AG04449 (cell line): ENCODE results near the gene CCL27.
"Not testable (repeated sequence)": the region's sequence is repeated elsewhere in the genome, so short reads cannot be mapped to it uniquely, and the experiment has no call there.

Experiments
- CTCF ChIA-PET: fragments of 350-600 bp; formaldehyde crosslinking; extraction: SDS; loops from one replicate; lab custom pipeline; 2021; ENCODE audit warnings: antibody characterized with exemption; lab: Yijun Ruan, JAX
- POLR2A ChIA-PET: fragments of 400-600, 350-600 bp; formaldehyde crosslinking; extraction: SDS; loops from one replicate; lab custom pipeline; 2020; ENCODE audit warnings: antibody characterized with exemption, inconsistent platforms; lab: Yijun Ruan, JAX
- DNase-seq: peaks from one replicate; pipeline ENCODE4 v3.0.0-alpha.2; 2010; ENCODE audit warnings: low read depth, low spot score
- H3K4me3 ChIP-seq: 2 replicates; pipeline ENCODE4 v1.5.1; 2011; ENCODE audit warnings: low read depth, mild to moderate bottlenecking, control low read depth, low read length
- TF ChIP-seq, protein P1 (sequence below): IDR thresholded peaks from one replicate; pipeline ENCODE4 v1.5.1; 2011; ENCODE audit warnings: mild to moderate bottlenecking, moderate library complexity, low read length, control low read depth, inconsistent platforms; ENCODE audit not compliant: insufficient read depth; ENCODE audit errors: missing control alignments

The CCL27 gene

GRCh38 chr9:34646211-34647083 lies 16.0 kb downstream of the CCL27 start, which contains the start of gene GALT:
Gene GALT, plus strand, starts transcription at chr9:34646675. Its CDS starts 30 bp downstream, at chr9:34646705.
- TF ChIP-seq, protein P1, sequence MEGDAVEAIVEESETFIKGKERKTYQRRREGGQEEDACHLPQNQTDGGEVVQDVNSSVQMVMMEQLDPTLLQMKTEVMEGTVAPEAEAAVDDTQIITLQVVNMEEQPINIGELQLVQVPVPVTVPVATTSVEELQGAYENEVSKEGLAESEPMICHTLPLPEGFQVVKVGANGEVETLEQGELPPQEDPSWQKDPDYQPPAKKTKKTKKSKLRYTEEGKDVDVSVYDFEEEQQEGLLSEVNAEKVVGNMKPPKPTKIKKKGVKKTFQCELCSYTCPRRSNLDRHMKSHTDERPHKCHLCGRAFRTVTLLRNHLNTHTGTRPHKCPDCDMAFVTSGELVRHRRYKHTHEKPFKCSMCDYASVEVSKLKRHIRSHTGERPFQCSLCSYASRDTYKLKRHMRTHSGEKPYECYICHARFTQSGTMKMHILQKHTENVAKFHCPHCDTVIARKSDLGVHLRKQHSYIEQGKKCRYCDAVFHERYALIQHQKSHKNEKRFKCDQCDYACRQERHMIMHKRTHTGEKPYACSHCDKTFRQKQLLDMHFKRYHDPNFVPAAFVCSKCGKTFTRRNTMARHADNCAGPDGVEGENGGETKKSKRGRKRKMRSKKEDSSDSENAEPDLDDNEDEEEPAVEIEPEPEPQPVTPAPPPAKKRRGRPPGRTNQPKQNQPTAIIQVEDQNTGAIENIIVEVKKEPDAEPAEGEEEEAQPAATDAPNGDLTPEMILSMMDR = peak; percentile 89
- ChIA-PET CTCF (interaction anchor here (0.9 to 13.8 kb wide), 10 partner anchors 10 to 314 kb away, joined by 3 to 180 read pairs (median 8); partner anchors contain the start of genes CCL27 and SIGMAR1), POLR2A (interaction anchor here (1.0 to 1.6 kb wide), 6 partner anchors 9 to 19 kb away, joined by 3 to 31 read pairs (median 4); partner anchors contain the start of gene SIGMAR1)
- H3K4me3 ChIP-seq = peak within 1 kb of the TSS; percentile 89
- DNase-seq = peak; percentile 42

DNA sequence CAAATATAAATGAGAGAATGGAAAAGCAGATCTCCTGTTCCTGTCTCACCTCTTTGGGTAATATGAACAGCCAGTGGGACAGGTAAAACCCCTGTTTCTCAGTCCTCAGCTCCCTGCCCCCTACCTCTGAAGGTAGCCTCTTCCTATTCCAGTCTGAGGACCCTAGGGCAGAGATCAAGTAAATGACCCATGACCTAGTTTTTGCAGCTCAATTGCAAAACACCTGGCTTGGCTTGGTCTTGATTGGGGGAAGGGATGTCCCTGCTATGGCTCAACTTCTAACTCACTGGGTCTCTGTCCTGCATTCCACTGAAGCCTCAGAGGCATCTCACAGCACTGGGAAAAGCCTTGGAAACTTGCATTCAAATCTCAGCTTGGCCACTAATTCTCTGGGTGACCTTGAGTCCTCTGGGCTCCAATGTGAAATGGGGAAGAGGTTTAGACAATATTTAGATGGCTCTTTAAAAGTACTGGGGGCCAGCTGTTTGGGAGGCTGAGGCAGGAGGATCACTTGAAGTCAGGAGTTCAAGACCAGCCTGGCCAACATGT lies 17.6 kb downstream of the CCL27 start:
- ChIA-PET CTCF (interaction anchor here (1.1 to 13.8 kb wide), 5 partner anchors 10 to 241 kb away, joined by 3 to 180 read pairs (median 5); partner anchors contain the start of genes CCL27 and SIGMAR1), POLR2A (no interaction called here)
- H3K4me3 ChIP-seq = no peak overlapping the region
- TF ChIP-seq, protein P1 = no peak
- DNase-seq = no peak

DNA sequence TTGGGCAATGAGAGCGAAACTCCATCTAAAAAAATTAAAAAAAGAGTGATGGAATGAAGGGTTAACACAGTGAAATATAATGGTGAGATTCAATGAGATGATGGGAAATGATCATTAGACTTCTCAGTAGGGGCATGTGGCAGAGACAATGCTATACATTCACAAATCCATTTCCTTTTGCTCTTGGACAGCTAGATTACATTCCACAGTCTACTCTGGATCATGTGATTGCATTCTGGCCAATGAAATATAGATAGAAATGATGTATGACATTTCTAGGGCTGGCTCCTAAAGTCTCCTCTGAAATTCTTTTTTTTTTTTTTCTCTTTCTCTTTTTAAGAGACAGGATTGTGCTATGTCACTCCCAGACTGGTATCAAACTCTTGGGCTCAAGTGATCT lies 19.8 kb downstream of the CCL27 start:
- ChIA-PET CTCF (interaction anchor here (0.9 to 8.2 kb wide), 3 partner anchors 8 to 21 kb away, joined by 3 to 180 read pairs (median 3); partner anchors contain the start of gene SIGMAR1), POLR2A (interaction anchor here (1.6 kb wide), 1 partner anchor 14 kb away, joined by 3 read pairs; no protein-coding TSS in a partner anchor)
- no peak for DNase-seq
- H3K4me3 ChIP-seq = no peak overlapping the region
- TF ChIP-seq, protein P1 = no peak

DNA sequence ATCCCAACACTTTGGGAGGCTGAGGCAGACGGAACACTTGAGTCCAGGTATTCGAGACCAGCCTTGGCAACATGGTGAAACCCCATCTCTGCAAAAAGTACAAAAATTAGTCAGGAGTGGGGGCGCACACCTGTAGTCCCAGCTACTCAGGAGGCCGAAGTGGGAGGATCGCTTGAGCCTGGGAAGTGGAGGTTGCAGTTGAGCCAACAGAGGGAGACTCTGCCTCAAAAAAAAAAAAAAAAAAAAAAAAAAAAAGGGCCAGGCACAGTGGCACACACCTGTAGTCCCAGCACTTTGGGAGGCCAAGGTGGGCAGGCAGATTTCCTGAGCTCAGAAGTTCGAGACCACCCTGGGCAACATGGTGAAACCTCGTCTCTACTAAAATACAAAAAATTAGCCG lies 23.1 kb downstream of the CCL27 start:
- H3K4me3 ChIP-seq, DNase-seq: not testable (repeated sequence)
- CTCF ChIA-PET = interaction anchor here (1.3 to 10.9 kb wide), 4 partner anchors 7 to 82 kb away, joined by 3 to 180 read pairs (median 74); partner anchors contain the start of genes DCTN3 and GALT
- POLR2A ChIA-PET = interaction anchor here (0.7 kb wide), 1 partner anchor 12 kb away, joined by 4 read pairs; no protein-coding TSS in a partner anchor

- TF ChIP-seq, protein P1 = no peak
- DNase-seq = no peak
- ChIA-PET POLR2A (interaction anchor here (1.1 to 2.0 kb wide), 4 partner anchors 8 to 187 kb away, joined by 3 to 31 read pairs (median 6); partner anchors contain the start of genes GALT and IL11RA), CTCF (interaction anchor here (0.9 to 10.9 kb wide), 12 partner anchors 8 to 62 kb away, joined by 3 to 274 read pairs (median 10); partner anchors contain the start of genes ARID3C, DCTN3, GALT and IL11RA)
- H3K4me3 ChIP-seq = peak overlapping the region; percentile 80
Observed at GRCh38 chr9:34638138-34638445, 24.4 kb downstream of the CCL27 start.

- TF ChIP-seq, protein P1 = no peak
- ChIA-PET POLR2A (interaction anchor here (0.9 to 2.0 kb wide), 5 partner anchors 9 to 186 kb away, joined by 3 to 31 read pairs (median 5); partner anchors contain the start of genes DNAI1, FAM219A, GALT and IL11RA), CTCF (interaction anchor here (0.9 to 10.9 kb wide), 14 partner anchors 8 to 823 kb away, joined by 3 to 274 read pairs (median 6); partner anchors contain the start of genes ARID3C, DCTN3, GALT and IL11RA)
- H3K4me3 ChIP-seq = peak within 1 kb of the TSS; percentile 80
- DNase-seq = no peak
Observed at GRCh38 chr9:34637356-34638137, 24.9 kb downstream of the CCL27 start, which contains the start of gene SIGMAR1. Gene SIGMAR1, minus strand, starts transcription at chr9:34637787. Its CDS starts 90 bp downstream, at chr9:34637697.
